HG02610 (cell line): ENCODE results near the gene SARNP.
"Not testable (repeated sequence)": the region's sequence is repeated elsewhere in the genome, so short reads cannot be mapped to it uniquely, and the experiment has no call there.

Experiments
- ATAC-seq: cut with Tn5 transposase; IDR thresholded peaks from one replicate; pipeline ENCODE4 v1.9.1; 2021; ENCODE audit warnings: mild to moderate bottlenecking, moderate library complexity; ENCODE audit not compliant: unreplicated experiment

SARNP gene

GRCh38 chr12:55839345-55840140, 22.0 kb upstream of the SARNP start:
- no peak for ATAC-seq

GRCh38 chr12:55838361-55838760, 20.8 kb upstream of the SARNP start:
- no peak for ATAC-seq

GRCh38 chr12:55834400-55834799, 16.9 kb upstream of the SARNP start:
- not testable (repeated sequence) for ATAC-seq

- no peak for ATAC-seq
These were observed 15.5 kb upstream of the SARNP start for GRCh38 chr12:55833056-55833455.

GRCh38 chr12:55831447-55831815, 13.9 kb upstream of the SARNP start:
- ATAC-seq = no peak

GRCh38 chr12:55830601-55831446, 13.3 kb upstream of the SARNP start:
- ATAC-seq = no peak

- peak; percentile 20 for ATAC-seq
These were observed 12.6 kb upstream of the SARNP start for GRCh38 chr12:55829967-55830600.

- no peak for ATAC-seq
These were observed 10.8 kb upstream of the SARNP start for GRCh38 chr12:55828357-55828756.

- no peak for ATAC-seq
These were observed 10.3 kb upstream of the SARNP start for GRCh38 chr12:55827806-55828205.

GRCh38 chr12:55824726-55825125, 7.2 kb upstream of the SARNP start:
- ATAC-seq = no peak

- ATAC-seq = no peak
These were observed 5.9 kb upstream of the SARNP start for GRCh38 chr12:55823419-55823818.

GRCh38 chr12:55822228-55822627, 4.7 kb upstream of the SARNP start:
- ATAC-seq = no peak

GRCh38 chr12:55820679-55821078, 3.2 kb upstream of the SARNP start:
- ATAC-seq = no peak

GRCh38 chr12:55818886-55819285, 1.4 kb upstream of the SARNP start:
- no peak for ATAC-seq

GRCh38 chr12:55818140-55818728, 710 bp upstream of the SARNP start:
- ATAC-seq = peak; percentile 26

- ATAC-seq = no peak
These were observed 611 bp downstream of the SARNP start for GRCh38 chr12:55816881-55817344.

GRCh38 chr12:55815473-55815872, 2.1 kb downstream of the SARNP start:
- ATAC-seq = no peak

- ATAC-seq = no peak
These were observed 3.3 kb downstream of the SARNP start for GRCh38 chr12:55814257-55814656.

GRCh38 chr12:55812088-55812487, 5.4 kb downstream of the SARNP start:
- no peak for ATAC-seq

- ATAC-seq = no peak
These were observed 8.2 kb downstream of the SARNP start for GRCh38 chr12:55809274-55809673.

GRCh38 chr12:55806982-55807381, 10.5 kb downstream of the SARNP start:
- no peak for ATAC-seq
